Left lung (tissue), 10 donors: Measurements from ENCODE around the gene PGM3. TPM values are rescaled to one million over a fixed set of nuclear protein-coding genes. Genes with fewer than 3 reads are reported as not detected.

Experiments
- ATAC-seq: fragments of 200-7000 bp; cut with Tn5 transposase; one replicate; pipeline ENCODE4 v1.9.1; 2020; ENCODE audit warnings: moderate library complexity
- DNase-seq, 4 donors: peaks; one replicate each; pipeline ENCODE4 v3.0.0-alpha.2; 2013 to 2020
- H3K27ac ChIP-seq, 2 donors: fragments of 200-600 bp; sonication (generic) in 1 of 2; one replicate each; pipeline versions ENCODE4 v1.5.0 to v1.8.0; 2020 to 2021
- H3K27me3 ChIP-seq, 2 donors: fragments of 200-600 bp; sonication (generic) in 1 of 2; one replicate each; pipeline versions ENCODE4 v1.5.0 to v1.8.0; 2020 to 2021
- H3K36me3 ChIP-seq, 2 donors: fragments of 200-600 bp; sonication (generic) in 1 of 2; one replicate each; pipeline versions ENCODE4 v1.5.0 to v1.8.0; 2020 to 2021
- H3K4me1 ChIP-seq, 2 donors: fragments of 200-600 bp; one replicate each; pipeline ENCODE4 v1.8.0; 2021
- H3K4me3 ChIP-seq, 2 donors: fragments of 200-600 bp; sonication (generic) in 1 of 2; one replicate each; pipeline versions ENCODE4 v1.5.0 to v1.8.0; 2020 to 2021; ENCODE audit warnings: mild to moderate bottlenecking in 1 of 2
- H3K9me3 ChIP-seq, 2 donors: fragments of 200-600 bp; sonication (generic) in 1 of 2; one replicate each; pipeline versions ENCODE4 v1.5.0 to v1.8.0; 2020 to 2021
- intact Hi-C, 2 donors: fragments of 100-400 bp; cut with DNase I; formaldehyde crosslinking; loops; one replicate each; pipeline versions ENCODE4 v1.11.2 to v1.14.2; 2022
- polyA plus RNA-seq, 6 donors: library from polyadenylated mRNA; unstranded; fragments of 120-200 nt; gene quantifications; one replicate each; pipeline ENCODE4 v1.2.1, GENCODE V29; 2013; ENCODE audit not compliant: insufficient read length in 6 of 6
- total RNA-seq, 2 donors: library from RNA; stranded (reverse); fragmentation: NEBNext Ultra II Directional; extraction: Animal tissue kit (Norgen Biotek cat#: 25700); gene quantifications; one replicate each; pipeline ENCODE4 v1.2.1, GENCODE V29; 2021
- TF ChIP-seq, protein P1 (sequence below), 2 donors: fragments of 200-600 bp; sonication (generic) in 1 of 2; IDR thresholded peaks; one replicate each; pipeline versions ENCODE4 v1.5.0 to v1.8.0; 2021; ENCODE audit warnings: antibody characterized with exemption in 2 of 2
- donor health status: DM: no; HTN: yes; CAD: no.
- donor health status: DM: no; HTN: no; CAD: no.

PGM3 gene
- total and polyA plus RNA-seq, 8 donors = 44.0 to 86.5 (median 73.7) TPM

GRCh38 chr6:83125425-83125824, 67.6 kb downstream of the PGM3 start:
- intact Hi-C loops = no loop called here
- H3K36me3 ChIP-seq = peaks cover 0 to 81% of the 10 kb centered on the region in 2 donors
- TF ChIP-seq, protein P1, sequence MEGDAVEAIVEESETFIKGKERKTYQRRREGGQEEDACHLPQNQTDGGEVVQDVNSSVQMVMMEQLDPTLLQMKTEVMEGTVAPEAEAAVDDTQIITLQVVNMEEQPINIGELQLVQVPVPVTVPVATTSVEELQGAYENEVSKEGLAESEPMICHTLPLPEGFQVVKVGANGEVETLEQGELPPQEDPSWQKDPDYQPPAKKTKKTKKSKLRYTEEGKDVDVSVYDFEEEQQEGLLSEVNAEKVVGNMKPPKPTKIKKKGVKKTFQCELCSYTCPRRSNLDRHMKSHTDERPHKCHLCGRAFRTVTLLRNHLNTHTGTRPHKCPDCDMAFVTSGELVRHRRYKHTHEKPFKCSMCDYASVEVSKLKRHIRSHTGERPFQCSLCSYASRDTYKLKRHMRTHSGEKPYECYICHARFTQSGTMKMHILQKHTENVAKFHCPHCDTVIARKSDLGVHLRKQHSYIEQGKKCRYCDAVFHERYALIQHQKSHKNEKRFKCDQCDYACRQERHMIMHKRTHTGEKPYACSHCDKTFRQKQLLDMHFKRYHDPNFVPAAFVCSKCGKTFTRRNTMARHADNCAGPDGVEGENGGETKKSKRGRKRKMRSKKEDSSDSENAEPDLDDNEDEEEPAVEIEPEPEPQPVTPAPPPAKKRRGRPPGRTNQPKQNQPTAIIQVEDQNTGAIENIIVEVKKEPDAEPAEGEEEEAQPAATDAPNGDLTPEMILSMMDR (IDR thresholded peaks at IDR 0.05) = no peak
- no peaks in the 10 kb centered on the region for H3K27me3 ChIP-seq
- no peaks in the 10 kb centered on the region for H3K9me3 ChIP-seq
- no peaks in the 10 kb centered on the region for H3K4me1 ChIP-seq
- DNase-seq = no peak
- H3K27ac ChIP-seq = no peak overlapping the region
- H3K4me3 ChIP-seq = no peak overlapping the region
- ATAC-seq = no peak

GRCh38 chr6:83124553-83124952, 68.5 kb downstream of the PGM3 start:
- H3K36me3 ChIP-seq = peaks cover 0 to 77% of the 10 kb centered on the region in 2 donors
- ATAC-seq = no peak

DNA sequence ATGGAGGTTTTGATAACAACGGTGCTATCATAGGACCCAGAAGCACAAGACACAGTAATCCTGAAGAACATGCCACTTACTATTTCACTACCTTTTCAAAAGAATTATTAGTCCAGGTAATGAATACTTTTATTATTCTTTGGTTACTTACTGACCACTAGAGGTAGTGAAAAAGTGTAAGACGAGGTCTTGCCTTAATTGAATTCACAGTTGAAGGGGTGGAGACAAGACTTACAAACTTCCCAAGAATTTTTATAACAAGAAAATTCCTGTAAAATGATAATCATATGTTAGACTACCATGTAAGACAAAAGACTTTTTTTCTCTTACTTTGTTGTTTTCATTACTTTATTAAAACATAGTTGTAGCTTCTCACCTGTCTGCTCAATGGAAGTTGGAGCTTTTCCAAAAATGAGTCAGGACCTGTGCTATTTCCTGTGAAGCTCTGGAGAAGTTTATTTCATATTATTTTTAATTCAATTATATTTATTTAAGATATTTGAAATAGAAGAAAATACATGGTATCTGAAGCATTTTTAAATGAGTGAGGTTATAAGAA, 73.2 kb downstream of the PGM3 start:
- ATAC-seq (no peak), DNase-seq (no peak)
- no peak overlapping the region for H3K4me3 ChIP-seq
- no peaks in the 10 kb centered on the region for H3K27me3 ChIP-seq
- H3K9me3 ChIP-seq = no peaks in the 10 kb centered on the region
- TF ChIP-seq, protein P1 (IDR thresholded peaks at IDR 0.05) = no peak
- H3K4me1 ChIP-seq = no peaks in the 10 kb centered on the region
- H3K27ac ChIP-seq = no peak overlapping the region
- intact Hi-C loops = no loop called here
- peaks cover 0 to 31% of the 10 kb centered on the region in 2 donors for H3K36me3 ChIP-seq

More at GRCh38 chr6:83124553-83124952, 68.5 kb downstream of the PGM3 start:
- no peaks in the 10 kb centered on the region for H3K4me1 ChIP-seq
- no peaks in the 10 kb centered on the region for H3K27me3 ChIP-seq
- no peak overlapping the region for H3K27ac ChIP-seq
- no peaks in the 10 kb centered on the region for H3K9me3 ChIP-seq
- intact Hi-C loops = no loop called here
- TF ChIP-seq, protein P1 (IDR thresholded peaks at IDR 0.05) = no peak
- no peak for DNase-seq
- H3K4me3 ChIP-seq = no peak overlapping the region

GRCh38 chr6:83117802-83118201, 75.3 kb downstream of the PGM3 start:
- no peaks in the 10 kb centered on the region for H3K4me1 ChIP-seq
- DNase-seq = no peak
- TF ChIP-seq, protein P1 (IDR thresholded peaks at IDR 0.05) = no peak
- intact Hi-C loops = no loop called here
- no peak for ATAC-seq
- H3K9me3 ChIP-seq = no peaks in the 10 kb centered on the region
- H3K36me3 ChIP-seq = peaks cover 0 to 12% of the 10 kb centered on the region in 2 donors
- no peak overlapping the region for H3K4me3 ChIP-seq
- no peak overlapping the region for H3K27ac ChIP-seq
- no peaks in the 10 kb centered on the region for H3K27me3 ChIP-seq

Other genes with a start within 250 kb of the PGM3 start
- 1 to 10 TPM; 4.1 to 6.6 TPM for gene UBE3D, start 127.4 kb downstream of the PGM3 start, total RNA-seq
- 10 to 100 TPM in 1 of 6 donors, 1 to 10 TPM in 5; 8.7 to 10.9 (median 9.2) TPM for gene UBE3D, start 127.4 kb downstream of the PGM3 start, polyA plus RNA-seq
- 10 to 100 TPM; 19.7 to 22.4 TPM for gene DOP1A, start 125.6 kb downstream of the PGM3 start, total RNA-seq
- gene DOP1A, start 125.6 kb downstream of the PGM3 start, polyA plus RNA-seq = 10 to 100 TPM; 32.2 to 42.1 (median 34.9) TPM
- gene RWDD2A, start 92 bp upstream of the PGM3 start, total RNA-seq = 1 to 10 TPM; 2.5 to 3.8 TPM
- gene RWDD2A, start 92 bp upstream of the PGM3 start, polyA plus RNA-seq = 1 to 10 TPM; 4.8 to 5.9 (median 5.3) TPM
- gene ME1, start 237.8 kb upstream of the PGM3 start, total RNA-seq = 10 to 100 TPM; 22.6 to 30.7 TPM
- gene ME1, start 237.8 kb upstream of the PGM3 start, polyA plus RNA-seq = 10 to 100 TPM in 5 of 6 donors, 1 to 10 TPM in 1; 8.9 to 15.8 (median 11.8) TPM